CD8-positive, alpha-beta memory T cell (primary cell): Measurements from ENCODE around the gene PNPLA5. TPM values are rescaled to one million over a fixed set of nuclear protein-coding genes. Genes with fewer than 3 reads are reported as not detected.
A peak's percentile ranks its signal among the peaks of the same experiment; 100 is the strongest.

Experiments used
- CTCF ChIA-PET: fragments of 350-600 bp; sonication (Branson Sonifier 250); formaldehyde crosslinking; loops from one replicate; lab custom pipeline; 2021; ENCODE audit warnings: antibody characterized with exemption; lab: Charles Lee
- POLR2A ChIA-PET: fragments of 350-600 bp; sonication (Branson Sonifier 250); formaldehyde crosslinking; loops from one replicate; lab custom pipeline; 2021; ENCODE audit warnings: antibody characterized with exemption; lab: Charles Lee
- DNase-seq, 5 donors: peaks; one replicate each; pipeline versions ENCODE4 v3.0.0 to v3.0.0-alpha.2; 2020 to 2022; ENCODE audit warnings: mixed read lengths in 1 of 5
- H3K27ac ChIP-seq: one replicate; pipeline ENCODE4 v1.7.0; 2013; ENCODE audit warnings: low read depth, mild to moderate bottlenecking, low read length, moderate library complexity
- H3K27me3 ChIP-seq: 2 replicates; pipeline ENCODE4 v1.7.0; 2013; ENCODE audit warnings: low read length, mild to moderate bottlenecking; ENCODE audit not compliant: insufficient read depth, poor library complexity, severe bottlenecking
- H3K36me3 ChIP-seq: 2 replicates; pipeline ENCODE4 v1.7.0; 2013; ENCODE audit warnings: mild to moderate bottlenecking, low read length, moderate library complexity; ENCODE audit not compliant: insufficient read depth
- H3K4me1 ChIP-seq: 2 replicates; pipeline ENCODE4 v1.7.0; 2013; ENCODE audit warnings: mild to moderate bottlenecking, low read length, moderate library complexity; ENCODE audit not compliant: insufficient read depth
- H3K4me3 ChIP-seq: 2 replicates; pipeline ENCODE4 v1.7.0; 2013; ENCODE audit warnings: mild to moderate bottlenecking, low read length
- H3K9me3 ChIP-seq: 2 replicates; pipeline ENCODE4 v1.7.0; 2013; ENCODE audit warnings: mild to moderate bottlenecking, low read length
- H3K27ac Mint-ChIP-seq, 8 donors: one replicate each; pipeline ENCODE4 v1.8.0; 2020 to 2021; ENCODE audit warnings: mixed read lengths in 8 of 8, mild to moderate bottlenecking in 6 of 8, inconsistent platforms in 3 of 8, moderate library complexity in 3 of 8
- H3K27me3 Mint-ChIP-seq, 2 donors: one replicate each; pipeline ENCODE4 v1.8.0; 2020 to 2021; ENCODE audit warnings: mixed read lengths in 2 of 2, mild to moderate bottlenecking in 1 of 2, moderate library complexity in 1 of 2
- H3K36me3 Mint-ChIP-seq, 3 donors: one replicate each; pipeline ENCODE4 v1.8.0; 2020 to 2021; ENCODE audit warnings: mixed read lengths in 3 of 3, inconsistent platforms in 1 of 3, mild to moderate bottlenecking in 1 of 3
- H3K4me1 Mint-ChIP-seq, 3 donors: one replicate each; pipeline ENCODE4 v1.8.0; 2020 to 2021; ENCODE audit warnings: mixed read lengths in 3 of 3, inconsistent platforms in 1 of 3, mild to moderate bottlenecking in 1 of 3
- H3K4me3 Mint-ChIP-seq, 7 donors: one replicate each; pipeline ENCODE4 v1.8.0; 2020 to 2021; ENCODE audit warnings: mixed read lengths in 7 of 7, mild to moderate bottlenecking in 6 of 7, moderate library complexity in 4 of 7, inconsistent platforms in 2 of 7
- H3K9me3 Mint-ChIP-seq, 5 donors: one replicate each; pipeline ENCODE4 v1.8.0; 2020 to 2022; ENCODE audit warnings: mixed read lengths in 5 of 5, mild to moderate bottlenecking in 3 of 5, moderate library complexity in 2 of 5, inconsistent platforms in 1 of 5
- polyA plus RNA-seq: library from polyadenylated mRNA; unstranded; fragments of 300-500 nt; fragmentation: Illumina TruSeq; gene quantifications from one replicate; pipeline ENCODE4 v1.2.3, GENCODE V29; 2021
- total RNA-seq, 2 experiments: library from RNA; stranded (reverse); gene quantifications; one replicate each; pipeline ENCODE4 v1.2.3, GENCODE V29; 2021

The PNPLA5 gene
- total and polyA plus RNA-seq, 3 experiments from 2014 or later: not detected

DNA sequence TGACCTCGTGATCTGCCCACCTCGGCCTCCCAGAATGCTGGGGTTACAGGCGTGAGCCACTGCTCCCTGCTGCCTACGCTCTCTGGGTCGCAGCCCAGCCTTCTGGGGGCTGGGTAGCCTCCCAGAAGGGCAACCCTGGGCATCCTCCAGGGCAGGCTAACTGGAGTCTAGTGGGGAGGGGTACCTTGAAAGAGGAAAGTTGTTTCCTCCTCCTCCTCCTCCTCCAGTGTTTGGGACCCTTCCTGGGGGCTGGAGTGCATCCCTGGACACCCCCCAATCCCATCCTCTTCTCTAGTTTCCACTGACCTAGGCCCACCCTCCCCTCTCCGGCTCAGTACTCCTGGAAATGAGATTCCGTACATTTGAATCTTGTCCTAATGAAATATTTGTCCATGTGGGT, 33.1 kb upstream of the PNPLA5 start:
- Histone ChIP-seq H3K4me3 (no peak overlapping the region), H3K9me3 (no peaks in the 10 kb centered on the region), H3K4me1 (no peaks in the 10 kb centered on the region), H3K27ac (no peak overlapping the region), H3K27me3 (no peaks in the 10 kb centered on the region), H3K36me3 (no peaks in the 10 kb centered on the region)
- no peaks in the 10 kb centered on the region for H3K36me3 Mint-ChIP-seq
- peaks cover 29 to 45% of the 10 kb centered on the region in 2 donors for H3K27me3 Mint-ChIP-seq
- CTCF ChIA-PET: no interaction called here
- peak overlapping the region; percentile 27 to 87 (median 61) for H3K4me3 Mint-ChIP-seq
- peak overlapping the region in 3 of 8 donors; percentile 23 to 33 (median 23) for H3K27ac Mint-ChIP-seq
- POLR2A ChIA-PET: no interaction called here
- H3K4me1 Mint-ChIP-seq: peaks cover 3 to 6% (median 5%) of the 10 kb centered on the region in 3 donors
- no peak for DNase-seq
- peaks cover 0 to 2% (median 0%) of the 10 kb centered on the region in 5 donors for H3K9me3 Mint-ChIP-seq

DNA sequence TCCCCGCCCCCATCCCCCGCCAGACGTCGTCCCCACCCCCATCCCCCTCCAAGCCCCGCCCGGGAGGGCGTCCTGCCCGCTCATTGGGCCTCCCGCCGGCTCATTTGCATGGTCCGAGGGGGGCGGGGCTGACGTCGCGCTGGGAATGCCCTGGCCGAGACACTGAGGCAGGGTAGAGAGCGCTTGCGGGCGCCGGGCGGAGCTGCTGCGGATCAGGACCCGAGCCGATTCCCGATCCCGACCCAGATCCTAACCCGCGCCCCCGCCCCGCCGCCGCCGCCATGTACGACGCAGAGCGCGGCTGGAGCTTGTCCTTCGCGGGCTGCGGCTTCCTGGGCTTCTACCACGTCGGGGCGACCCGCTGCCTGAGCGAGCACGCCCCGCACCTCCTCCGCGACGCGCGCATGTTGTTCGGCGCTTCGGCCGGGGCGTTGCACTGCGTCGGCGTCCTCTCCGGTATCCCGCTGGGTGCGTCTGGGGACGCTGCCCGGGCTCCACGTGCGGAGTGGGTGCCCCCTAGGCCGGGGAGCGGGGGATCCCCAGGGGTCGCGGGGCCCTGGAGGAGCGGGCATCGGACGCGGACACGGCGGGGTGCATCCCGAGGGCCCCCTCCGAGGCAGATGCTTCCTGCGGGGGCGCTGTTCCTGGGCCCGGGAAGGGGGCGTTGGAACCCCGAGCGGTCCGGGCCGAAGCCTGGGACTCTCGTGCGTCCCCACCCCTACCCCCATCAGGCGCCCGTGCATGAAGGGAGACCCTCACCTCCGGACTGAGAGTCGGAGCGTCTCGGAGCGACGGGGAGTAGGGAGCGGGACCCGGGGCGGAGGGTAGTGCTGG, 32.0 kb upstream of the PNPLA5 start, which contains the start of gene PNPLA3:
Gene PNPLA3, plus strand, starts transcription at position 175 of the 834 bp plus-strand sequence. Its CDS starts 107 bp downstream, at position 282.
- POLR2A ChIA-PET: interaction anchor here (1.2 kb wide), 1 partner anchor 31 kb away, joined by 5 read pairs; the partner anchor contains the start of gene SAMM50
- H3K27me3 ChIP-seq: peaks cover 8% of the 10 kb centered on the region
- H3K27ac ChIP-seq: no peak within 1 kb of the TSS
- CTCF ChIA-PET: no interaction called here
- H3K27me3 Mint-ChIP-seq: peaks cover 30 to 48% of the 10 kb centered on the region in 2 donors
- H3K4me1 ChIP-seq: no peaks in the 10 kb centered on the region
- H3K27ac Mint-ChIP-seq: peak within 1 kb of the TSS in 6 of 8 donors; percentile 13 to 94 (median 75)
- DNase-seq: peak; percentile 61 to 82 (median 71)
- peaks cover 3 to 6% (median 5%) of the 10 kb centered on the region in 3 donors for H3K4me1 Mint-ChIP-seq
- peak within 1 kb of the TSS; percentile 78 to 94 (median 87) for H3K4me3 Mint-ChIP-seq
- H3K9me3 ChIP-seq: no peaks in the 10 kb centered on the region
- H3K36me3 Mint-ChIP-seq: no peaks in the 10 kb centered on the region
- no peaks in the 10 kb centered on the region for H3K36me3 ChIP-seq
- peaks cover 0 to 2% (median 0%) of the 10 kb centered on the region in 5 donors for H3K9me3 Mint-ChIP-seq
- H3K4me3 ChIP-seq: peak within 1 kb of the TSS; percentile 29

DNA sequence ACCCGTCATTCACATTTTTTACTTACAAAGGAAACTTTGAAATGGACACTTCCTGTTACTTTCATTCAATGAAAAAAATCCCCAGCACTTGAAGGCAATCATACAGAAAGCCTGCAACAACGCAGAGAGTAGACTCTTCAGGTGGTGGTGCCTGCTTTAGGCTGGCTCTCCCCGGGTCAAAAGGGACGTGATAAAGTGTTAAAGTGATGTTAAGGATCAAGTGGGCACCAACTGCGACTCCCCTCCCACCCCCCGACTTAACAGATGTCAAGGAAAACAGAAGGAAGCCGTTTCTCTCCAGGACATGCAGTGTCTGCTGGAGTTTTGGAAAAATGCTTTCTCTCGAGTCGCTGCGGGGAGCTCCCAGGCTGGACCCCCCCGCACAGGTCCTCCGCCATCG, 31.4 kb upstream of the PNPLA5 start:
- no peaks in the 10 kb centered on the region for H3K4me1 ChIP-seq
- H3K27me3 ChIP-seq: peaks cover 8% of the 10 kb centered on the region
- no peaks in the 10 kb centered on the region for H3K36me3 Mint-ChIP-seq
- H3K27ac Mint-ChIP-seq: peak overlapping the region in 6 of 8 donors; percentile 13 to 94 (median 75)
- ChIA-PET CTCF (no interaction called here), POLR2A (interaction anchor here (1.2 kb wide), 1 partner anchor 32 kb away, joined by 5 read pairs; the partner anchor contains the start of gene SAMM50)
- peaks cover 3 to 6% (median 5%) of the 10 kb centered on the region in 3 donors for H3K4me1 Mint-ChIP-seq
- peak overlapping the region; percentile 78 to 94 (median 87) for H3K4me3 Mint-ChIP-seq
- H3K4me3 ChIP-seq: peak overlapping the region; percentile 29
- H3K27me3 Mint-ChIP-seq: peaks cover 35 to 49% of the 10 kb centered on the region in 2 donors
- no peaks in the 10 kb centered on the region for H3K9me3 ChIP-seq
- peak in 2 of 5 donors; percentile 3 to 6 for DNase-seq
- H3K27ac ChIP-seq: no peak overlapping the region
- no peaks in the 10 kb centered on the region for H3K36me3 ChIP-seq
- H3K9me3 Mint-ChIP-seq: no peaks in the 10 kb centered on the region

DNA sequence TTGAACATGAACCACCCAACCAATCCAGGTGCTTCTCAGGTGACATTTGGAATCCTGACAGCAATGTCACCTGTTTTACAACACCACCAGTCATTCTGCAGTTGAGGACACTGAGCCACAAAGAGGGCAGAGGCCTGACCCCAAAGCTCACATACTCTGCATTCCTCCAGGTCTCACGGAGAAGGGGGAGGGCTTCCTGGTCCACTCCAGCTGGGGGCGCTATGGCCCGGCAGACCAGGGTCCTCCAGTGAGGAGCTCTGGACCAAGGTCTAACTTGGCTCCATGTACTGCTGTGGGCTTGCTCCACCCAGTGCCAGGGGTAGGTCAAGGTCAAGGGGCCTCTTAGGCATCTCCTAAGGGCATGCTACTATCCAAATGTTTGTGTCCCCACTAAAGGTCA, 30.3 kb upstream of the PNPLA5 start:
- ChIA-PET POLR2A (no interaction called here), CTCF (no interaction called here)
- DNase-seq: no peak
- H3K36me3 Mint-ChIP-seq: no peaks in the 10 kb centered on the region
- H3K27me3 Mint-ChIP-seq: peaks cover 33 to 57% of the 10 kb centered on the region in 2 donors
- peak overlapping the region in 1 of 7 donors; percentile 48 for H3K4me3 Mint-ChIP-seq
- H3K9me3 Mint-ChIP-seq: no peaks in the 10 kb centered on the region
- Histone ChIP-seq H3K27ac (no peak overlapping the region), H3K36me3 (no peaks in the 10 kb centered on the region), H3K4me3 (no peak overlapping the region), H3K27me3 (peaks cover 11% of the 10 kb centered on the region), H3K4me1 (no peaks in the 10 kb centered on the region), H3K9me3 (no peaks in the 10 kb centered on the region)
- H3K4me1 Mint-ChIP-seq: peaks cover 3 to 6% (median 5%) of the 10 kb centered on the region in 3 donors
- no peak overlapping the region for H3K27ac Mint-ChIP-seq

DNA sequence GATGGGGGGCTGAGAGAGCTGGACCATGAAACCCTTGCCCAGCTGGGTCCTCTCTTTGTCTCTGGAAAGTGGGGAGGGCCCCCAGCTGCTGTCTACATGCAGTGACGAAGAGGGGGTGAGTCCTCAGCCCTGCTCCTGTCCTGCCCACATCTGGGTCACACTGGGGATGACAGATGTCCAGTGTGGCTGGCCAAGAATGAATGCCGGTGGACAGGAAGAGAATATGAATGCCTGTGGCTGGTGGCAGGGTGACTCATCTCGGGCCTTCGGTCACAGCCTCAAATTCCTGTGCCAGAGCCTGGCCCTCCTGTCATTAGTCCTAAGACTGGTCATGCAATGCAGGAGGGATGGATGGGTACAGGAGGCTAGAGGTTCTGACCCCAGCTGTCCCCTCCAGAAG, 29.6 kb upstream of the PNPLA5 start:
- Histone ChIP-seq H3K9me3 (no peaks in the 10 kb centered on the region), H3K27ac (no peak overlapping the region), H3K4me1 (no peaks in the 10 kb centered on the region), H3K4me3 (no peak overlapping the region), H3K36me3 (no peaks in the 10 kb centered on the region), H3K27me3 (peaks cover 11% of the 10 kb centered on the region)
- no peak for DNase-seq
- peaks cover 3 to 6% (median 5%) of the 10 kb centered on the region in 3 donors for H3K4me1 Mint-ChIP-seq
- H3K27me3 Mint-ChIP-seq: peaks cover 34 to 58% of the 10 kb centered on the region in 2 donors
- no peak overlapping the region for H3K27ac Mint-ChIP-seq
- no peaks in the 10 kb centered on the region for H3K9me3 Mint-ChIP-seq
- POLR2A ChIA-PET: no interaction called here
- CTCF ChIA-PET: no interaction called here
- H3K36me3 Mint-ChIP-seq: no peaks in the 10 kb centered on the region
- H3K4me3 Mint-ChIP-seq: no peak overlapping the region

DNA sequence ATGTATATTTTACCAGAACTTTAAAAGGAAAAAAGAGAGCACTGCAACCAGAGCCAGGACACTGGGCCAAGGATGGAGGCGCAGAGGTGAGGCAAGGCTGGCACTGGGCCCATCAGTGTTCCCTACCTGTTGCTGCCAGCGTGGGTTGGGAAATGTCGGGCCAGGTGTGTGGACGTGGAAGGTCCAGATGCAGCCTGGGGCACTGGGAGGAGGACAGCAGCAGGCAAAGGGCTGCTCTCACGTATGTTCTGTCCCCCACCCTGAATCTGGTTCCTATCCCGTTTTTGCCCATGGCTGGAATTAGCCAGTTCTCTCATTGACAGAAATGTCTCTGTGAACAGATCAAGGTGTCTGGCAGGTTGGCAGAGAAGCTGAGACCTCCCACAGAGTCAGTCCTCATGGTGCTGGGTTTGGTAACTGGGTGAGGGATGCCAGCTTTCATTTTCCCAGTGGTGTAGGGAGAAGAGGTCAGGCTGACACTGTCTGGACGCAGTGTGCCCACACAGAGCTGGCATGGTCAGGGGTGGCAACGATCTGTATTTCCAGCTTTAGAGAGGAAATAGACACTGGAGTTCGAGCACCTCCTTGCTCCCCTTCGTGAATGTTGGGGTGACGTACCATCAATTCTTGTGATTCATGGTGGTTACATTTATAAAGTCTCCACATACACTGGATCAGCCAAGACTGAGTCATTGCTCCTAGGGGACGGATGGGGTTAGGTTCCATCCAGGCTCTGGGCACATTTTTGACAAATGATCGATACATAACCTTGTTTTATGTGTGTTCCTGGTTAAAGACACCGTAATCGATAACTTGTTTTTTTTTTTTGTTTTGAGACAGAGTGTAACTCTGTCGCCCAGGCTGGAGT, 27.5 kb upstream of the PNPLA5 start:
- peak overlapping the region in 1 of 8 donors; percentile 10 for H3K27ac Mint-ChIP-seq
- H3K9me3 Mint-ChIP-seq: no peaks in the 10 kb centered on the region
- no peaks in the 10 kb centered on the region for H3K36me3 ChIP-seq

DNA sequence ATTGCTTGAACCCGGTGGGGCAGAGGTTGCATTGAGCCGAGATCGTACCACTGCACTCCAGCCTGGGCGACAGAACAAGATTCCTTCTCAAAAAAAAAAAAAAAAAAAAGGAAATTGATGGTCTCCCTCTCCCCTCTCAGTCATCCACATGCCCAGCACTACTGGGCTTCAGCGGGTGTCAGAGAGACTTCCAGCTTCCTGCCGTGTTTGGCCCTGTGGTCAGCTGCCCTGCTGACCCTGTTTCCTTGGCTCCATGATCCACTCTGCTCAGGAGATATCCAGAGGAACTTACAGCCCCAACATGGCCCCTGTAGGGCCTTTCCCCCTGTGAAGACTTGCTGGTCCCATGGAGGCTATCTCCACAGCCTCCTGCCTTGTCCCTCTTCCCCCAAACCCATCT, 25.7 kb upstream of the PNPLA5 start:
- no peak overlapping the region for H3K27ac Mint-ChIP-seq
- Histone ChIP-seq H3K36me3 (no peaks in the 10 kb centered on the region), H3K4me3 (no peak overlapping the region), H3K9me3 (no peaks in the 10 kb centered on the region), H3K27ac (no peak overlapping the region), H3K4me1 (no peaks in the 10 kb centered on the region), H3K27me3 (peaks cover 11% of the 10 kb centered on the region)
- no peaks in the 10 kb centered on the region for H3K9me3 Mint-ChIP-seq
- H3K27me3 Mint-ChIP-seq: peaks cover 22 to 54% of the 10 kb centered on the region in 2 donors
- H3K4me1 Mint-ChIP-seq: no peaks in the 10 kb centered on the region
- H3K36me3 Mint-ChIP-seq: no peaks in the 10 kb centered on the region
- ChIA-PET POLR2A (no interaction called here), CTCF (interaction anchor here (1.5 kb wide), 1 partner anchor 12 kb away, joined by 3 read pairs; no protein-coding TSS in a partner anchor)
- no peak overlapping the region for H3K4me3 Mint-ChIP-seq
- DNase-seq: no peak

More for the DNA sequence above, 27.5 kb upstream of the PNPLA5 start:
- no peak overlapping the region for H3K4me3 ChIP-seq
- H3K36me3 Mint-ChIP-seq: no peaks in the 10 kb centered on the region
- H3K4me1 Mint-ChIP-seq: peaks cover 3 to 6% (median 5%) of the 10 kb centered on the region in 3 donors
- H3K27me3 ChIP-seq: peaks cover 11% of the 10 kb centered on the region
- H3K4me1 ChIP-seq: no peaks in the 10 kb centered on the region
- peaks cover 23 to 50% of the 10 kb centered on the region in 2 donors for H3K27me3 Mint-ChIP-seq
- no peak overlapping the region for H3K27ac ChIP-seq
- POLR2A ChIA-PET: no interaction called here
- H3K9me3 ChIP-seq: no peaks in the 10 kb centered on the region
- peak overlapping the region in 1 of 7 donors; percentile 52 for H3K4me3 Mint-ChIP-seq
- no peak for DNase-seq
- CTCF ChIA-PET: no interaction called here
